Stimulated activated naive CD4-positive, alpha-beta T cell (primary cell): ENCODE results near the gene NSL1.

ENCODE experiments used
- DNase-seq, 6 experiments: peaks; one replicate each; lab custom pipeline; 2025; lab: John Stamatoyannopoulos, UW

Gene NSL1

GRCh38 chr1:212685429-212685828 lies 106.1 kb downstream of the NSL1 start:
- no peak for DNase-seq

GRCh38 chr1:212684521-212685090 lies 107.0 kb downstream of the NSL1 start:
- no peak for DNase-seq

GRCh38 chr1:212684076-212684475 lies 107.5 kb downstream of the NSL1 start:
- no peak for DNase-seq

GRCh38 chr1:212683357-212683722 lies 108.2 kb downstream of the NSL1 start:
- no peak for DNase-seq

- no peak for DNase-seq
These were observed 110.7 kb downstream of the NSL1 start for GRCh38 chr1:212680680-212681389.

- DNase-seq = no peak
These were observed 112.8 kb downstream of the NSL1 start for GRCh38 chr1:212678456-212679410.

GRCh38 chr1:212677573-212677972 lies 114.0 kb downstream of the NSL1 start:
- no peak for DNase-seq

GRCh38 chr1:212677136-212677535 lies 114.4 kb downstream of the NSL1 start:
- DNase-seq = no peak
